Measurements from ENCODE around the gene HIPK1. TPM values are rescaled to one million over a fixed set of nuclear protein-coding genes. Genes with fewer than 3 reads are reported as not detected.

The HIPK1 gene
- total RNA-seq, 1 experiment from 2014 or later = 40.1 TPM

DNA sequence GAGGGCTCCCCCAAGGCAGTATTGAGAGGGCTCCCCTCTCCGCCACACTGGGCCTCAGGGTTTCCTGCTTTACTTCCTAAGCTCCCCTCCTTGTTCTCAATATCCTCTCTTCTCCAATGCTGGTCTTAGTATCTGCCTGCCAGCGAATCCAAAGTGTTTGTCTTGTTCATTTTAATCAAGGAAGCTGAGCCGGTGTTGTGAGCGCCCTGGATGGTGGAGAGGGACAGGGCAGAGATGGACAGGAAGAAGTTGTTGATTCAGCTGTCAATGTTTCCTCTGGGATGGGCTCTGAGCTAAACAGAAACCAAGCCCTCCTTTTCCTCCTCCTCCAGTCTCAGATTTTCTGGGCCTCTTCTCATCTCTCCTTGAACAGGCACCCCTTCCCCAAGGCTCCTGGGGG lies 55.6 kb downstream of the HIPK1 start:
- POLR2A ChIA-PET = no interaction called here

More for the DNA sequence above, 55.6 kb downstream of the HIPK1 start:
- no peaks in the 10 kb centered on the region for H3K9me2 ChIP-seq (ENCODE audit: insufficient read depth)
- H3K9ac ChIP-seq (ENCODE audit: low read length) = no peak overlapping the region
- no peaks in the 10 kb centered on the region for H3K79me2 ChIP-seq (ENCODE audit: insufficient read depth, low read length)
- ChIA-PET RAD21 (ENCODE audit: low non-redundant PET in 1 of 2, low total read pairs in 2 of 2, uncharacterized antibody in 2 of 2, unreplicated experiment in 2 of 2) (no interaction called here), CTCF (no interaction called here)
- H3K9me3 ChIP-seq (ENCODE audit: control insufficient read depth in 1 of 2, insufficient read depth in 1 of 2, low read depth in 1 of 2, low read length in 2 of 2) = no peaks in the 10 kb centered on the region
- no peak overlapping the region for H3K4me2 ChIP-seq (ENCODE audit: low read length)
- no peak overlapping the region for H3K4me3 ChIP-seq (replicated peaks in 1 of 2; ENCODE audit: low read depth in 1 of 2, low read length in 2 of 2)
- intact Hi-C loops (cut with micrococcal nuclease) = no loop called here
- H4K20me1 ChIP-seq (ENCODE audit: insufficient read depth) = no peaks in the 10 kb centered on the region
- no TSS peak for BruUV-seq (replicated peaks)
- H2AFZ ChIP-seq (ENCODE audit: low read depth, low read length, poor library complexity, severe bottlenecking) = no peak overlapping the region
- ATAC-seq = no peak
- no peak overlapping the region for H3K27ac ChIP-seq (ENCODE audit: low read depth, low read length)
- no peak for TF ChIP-seq TCF7L2 (IDR thresholded peaks at IDR 0.05; ENCODE audit: borderline replicate concordance, extremely low read depth, insufficient read depth, insufficient read length)
- TF ChIP-seq ZNF274 (IDR thresholded peaks at IDR 0.05; ENCODE audit: low read depth, low read length) = no peak
- no peak for TF ChIP-seq FOSL1 (IDR thresholded peaks at IDR 0.05; ENCODE audit: low read depth)
- TF ChIP-seq POLR2A (IDR thresholded peaks at IDR 0.05; ENCODE audit: borderline replicate concordance, extremely low read depth, insufficient read depth, insufficient read length) = no peak
- TF ChIP-seq YY1 (IDR thresholded peaks at IDR 0.05; ENCODE audit: extremely low read depth, insufficient replicate concordance, low read depth, low read length) = no peak
- no peak for TF ChIP-seq JUND (IDR thresholded peaks at IDR 0.05)
- no peak for TF ChIP-seq CTCF (IDR thresholded peaks at IDR 0.05 in 2 of 3, conservative IDR thresholded peaks at IDR 0.05 in 1 of 3; ENCODE audit: borderline replicate concordance in 1 of 3, insufficient read depth in 1 of 3, low read depth in 2 of 3, low read length in 2 of 3)
- no peak for TF ChIP-seq EZH2phosphoT487 (IDR thresholded peaks at IDR 0.05; ENCODE audit: borderline replicate concordance)
- no peak for TF ChIP-seq EGR1 (IDR thresholded peaks at IDR 0.05; ENCODE audit: low read depth)
- TF ChIP-seq CBX3 (IDR thresholded peaks at IDR 0.05; ENCODE audit: low read depth) = no peak
- TF ChIP-seq SRF (IDR thresholded peaks at IDR 0.05; ENCODE audit: low read depth) = no peak
- TF ChIP-seq RAD21 (IDR thresholded peaks at IDR 0.05; ENCODE audit: low read depth) = no peak
- no peak for TF ChIP-seq ZFX (IDR thresholded peaks at IDR 0.05)
- TF ChIP-seq ATF3 (IDR thresholded peaks at IDR 0.05) = no peak
- DNase-seq (ENCODE audit: low read depth, low spot score) = no peak
- no peaks in the 10 kb centered on the region for H3K36me3 ChIP-seq (ENCODE audit: control insufficient read depth in 1 of 2, insufficient read depth in 2 of 2, low read length in 2 of 2)
- no peaks in the 10 kb centered on the region for H3K27me3 ChIP-seq (ENCODE audit: insufficient read depth, low read length)
- no peaks in the 10 kb centered on the region for H3K4me1 ChIP-seq (ENCODE audit: control insufficient read depth in 1 of 2, insufficient read depth in 2 of 2, low read length in 2 of 2)
